OCI-LY7 (cell line): Measurements from ENCODE around the gene CRTAC1. TPM values are rescaled to one million over a fixed set of nuclear protein-coding genes. Genes with fewer than 3 reads are reported as not detected.

ENCODE experiments used
- BruUV-seq: library from RNA; stranded (reverse); fragments of 400-500 nt; replicated peaks from 2 replicates; lab custom pipeline; 2021; lab: Mats Ljungman, UMichigan
- CTCF ChIA-PET: fragments of 300-600 bp; sonication (Branson Sonifier 250); formaldehyde crosslinking; loops from one replicate; lab custom pipeline; 2022; ENCODE audit warnings: antibody characterized with exemption; ENCODE audit not compliant: unreplicated experiment; lab: Charles Lee
- POLR2A ChIA-PET: fragments of 300-600 bp; sonication (Branson Sonifier 250); formaldehyde crosslinking; loops from one replicate; lab custom pipeline; 2022; ENCODE audit warnings: antibody characterized with exemption; lab: Charles Lee
- DNase-seq: peaks from one replicate; pipeline ENCODE4 v3.0.0-alpha.2; 2015; ENCODE audit warnings: low spot score
- H2AFZ ChIP-seq: fragments of 200-600 bp; sonication (generic), shearing (Covaris generic); 2 replicates; pipeline ENCODE4 v1.6.1; 2014; ENCODE audit warnings: mild to moderate bottlenecking, antibody characterized with exemption, low read length, moderate library complexity
- H3K27ac ChIP-seq: fragments of 200-600 bp; sonication (generic); 2 replicates; pipeline ENCODE4 v1.5.1; 2014; ENCODE audit warnings: mixed run types, low read depth, mild to moderate bottlenecking, moderate library complexity, low read length, inconsistent platforms; ENCODE audit not compliant: poor library complexity, severe bottlenecking
- H3K36me3 ChIP-seq: fragments of 200-600 bp; sonication (generic); 2 replicates; pipeline ENCODE4 v1.6.1; 2014; ENCODE audit warnings: mild to moderate bottlenecking, antibody characterized with exemption, low read length, moderate library complexity, mixed read lengths; ENCODE audit not compliant: insufficient read depth
- H3K4me1 ChIP-seq: fragments of 200-600 bp; sonication (generic); 2 replicates; pipeline ENCODE4 v1.5.1; 2014; ENCODE audit warnings: mild to moderate bottlenecking, low read length; ENCODE audit not compliant: insufficient read depth, poor library complexity, severe bottlenecking
- H3K4me2 ChIP-seq: fragments of 200-600 bp; sonication (generic); 2 replicates; pipeline ENCODE4 v1.6.1; 2014; ENCODE audit warnings: mild to moderate bottlenecking, low read length
- H3K4me3 ChIP-seq: fragments of 200-600 bp; sonication (generic); 2 replicates; pipeline ENCODE4 v1.5.1; 2014; ENCODE audit warnings: mild to moderate bottlenecking, low read depth, low read length; ENCODE audit not compliant: poor library complexity, severe bottlenecking
- H3K79me2 ChIP-seq: fragments of 200-600 bp; sonication (generic); 2 replicates; pipeline ENCODE4 v1.6.1; 2016; ENCODE audit warnings: low read depth, mild to moderate bottlenecking, low read length, moderate library complexity, mixed read lengths; ENCODE audit not compliant: insufficient read depth
- H3K9me2 ChIP-seq: fragments of 200-600 bp; sonication (generic); 2 replicates; pipeline ENCODE4 v1.6.1; 2016; ENCODE audit warnings: mild to moderate bottlenecking, low read length, mixed read lengths; ENCODE audit not compliant: insufficient read depth
- H3K9me3 ChIP-seq: fragments of 200-600 bp; sonication (generic); 2 replicates; pipeline ENCODE4 v1.6.1; 2014; ENCODE audit warnings: mild to moderate bottlenecking, mixed run types, low read length, mixed read lengths
- H4K20me1 ChIP-seq: fragments of 200-600 bp; sonication (generic); 2 replicates; pipeline ENCODE4 v1.6.1; 2014; ENCODE audit warnings: mild to moderate bottlenecking, antibody characterized with exemption, low read length, moderate library complexity, mixed read lengths; ENCODE audit not compliant: insufficient read depth
- EZH2phosphoT487 ChIP-seq: fragments of 200-600 bp; sonication (generic); IDR thresholded peaks from 2 replicates; pipeline ENCODE4 v1.6.1; 2018; ENCODE audit warnings: low read depth, borderline replicate concordance, mild to moderate bottlenecking, mixed run types, antibody characterized with exemption, low read length, moderate library complexity, mixed read lengths
- intact Hi-C: fragments of 100-400 bp; cut with micrococcal nuclease; formaldehyde crosslinking; loops from one replicate; pipeline ENCODE4 v1.10.0; 2022; ENCODE audit not compliant: unreplicated experiment
- total RNA-seq, 2 experiments: library from RNA; depleted of rRNA in 1 of 2; stranded (reverse); fragments of >200 nt in 1 of 2; shearing (Covaris generic) in 1 of 2; gene quantifications; 2 replicates each; pipeline ENCODE4 v1.2.3, GENCODE V29; 2014 to 2022
- TF ChIP-seq, protein P1 (sequence below): fragments of 200-600 bp; sonication (generic); conservative IDR thresholded peaks from 2 replicates; pipeline ENCODE4 v1.5.1; 2014; ENCODE audit warnings: mild to moderate bottlenecking, antibody characterized with exemption, low read length, moderate library complexity, mixed read lengths

The CRTAC1 gene
- total RNA-seq, 2 experiments from 2014 or later: not detected

DNA sequence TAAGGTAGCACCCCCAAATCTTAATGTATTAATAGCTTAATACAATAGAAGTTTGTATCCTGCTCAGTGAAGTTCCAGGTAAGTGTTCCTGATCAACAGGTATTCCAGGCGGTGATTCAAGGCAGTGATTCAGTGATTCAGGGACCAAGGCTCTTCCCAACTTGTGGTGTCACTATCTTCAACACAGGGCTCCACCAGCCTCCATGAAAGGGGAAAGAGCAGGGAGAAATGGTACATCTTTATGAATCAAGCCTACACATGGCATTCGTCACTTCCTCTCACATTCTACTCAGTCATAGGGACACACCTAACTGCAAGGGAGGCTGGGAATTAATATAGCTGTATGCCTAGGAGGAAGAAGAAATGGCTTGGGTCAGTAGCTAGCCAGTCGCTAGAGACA, 175.7 kb downstream of the CRTAC1 start:
- no peaks in the 10 kb centered on the region for H3K36me3 ChIP-seq
- no peaks in the 10 kb centered on the region for H3K9me3 ChIP-seq
- H3K9me2 ChIP-seq: no peaks in the 10 kb centered on the region
- H4K20me1 ChIP-seq: no peaks in the 10 kb centered on the region; the same call in 1 of the 2 replicates
- no peak overlapping the region for H3K4me3 ChIP-seq
- H3K4me2 ChIP-seq: no peak overlapping the region
- DNase-seq: no peak
- intact Hi-C loops: no loop called here
- H3K4me1 ChIP-seq: no peaks in the 10 kb centered on the region
- H2AFZ ChIP-seq: no peak overlapping the region
- no peak overlapping the region for H3K27ac ChIP-seq
- CTCF ChIA-PET: no interaction called here
- BruUV-seq: no TSS peak
- no peaks in the 10 kb centered on the region for H3K79me2 ChIP-seq
- POLR2A ChIA-PET: no interaction called here
- no peak for TF ChIP-seq EZH2phosphoT487
- TF ChIP-seq, protein P1, sequence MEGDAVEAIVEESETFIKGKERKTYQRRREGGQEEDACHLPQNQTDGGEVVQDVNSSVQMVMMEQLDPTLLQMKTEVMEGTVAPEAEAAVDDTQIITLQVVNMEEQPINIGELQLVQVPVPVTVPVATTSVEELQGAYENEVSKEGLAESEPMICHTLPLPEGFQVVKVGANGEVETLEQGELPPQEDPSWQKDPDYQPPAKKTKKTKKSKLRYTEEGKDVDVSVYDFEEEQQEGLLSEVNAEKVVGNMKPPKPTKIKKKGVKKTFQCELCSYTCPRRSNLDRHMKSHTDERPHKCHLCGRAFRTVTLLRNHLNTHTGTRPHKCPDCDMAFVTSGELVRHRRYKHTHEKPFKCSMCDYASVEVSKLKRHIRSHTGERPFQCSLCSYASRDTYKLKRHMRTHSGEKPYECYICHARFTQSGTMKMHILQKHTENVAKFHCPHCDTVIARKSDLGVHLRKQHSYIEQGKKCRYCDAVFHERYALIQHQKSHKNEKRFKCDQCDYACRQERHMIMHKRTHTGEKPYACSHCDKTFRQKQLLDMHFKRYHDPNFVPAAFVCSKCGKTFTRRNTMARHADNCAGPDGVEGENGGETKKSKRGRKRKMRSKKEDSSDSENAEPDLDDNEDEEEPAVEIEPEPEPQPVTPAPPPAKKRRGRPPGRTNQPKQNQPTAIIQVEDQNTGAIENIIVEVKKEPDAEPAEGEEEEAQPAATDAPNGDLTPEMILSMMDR: no peak

DNA sequence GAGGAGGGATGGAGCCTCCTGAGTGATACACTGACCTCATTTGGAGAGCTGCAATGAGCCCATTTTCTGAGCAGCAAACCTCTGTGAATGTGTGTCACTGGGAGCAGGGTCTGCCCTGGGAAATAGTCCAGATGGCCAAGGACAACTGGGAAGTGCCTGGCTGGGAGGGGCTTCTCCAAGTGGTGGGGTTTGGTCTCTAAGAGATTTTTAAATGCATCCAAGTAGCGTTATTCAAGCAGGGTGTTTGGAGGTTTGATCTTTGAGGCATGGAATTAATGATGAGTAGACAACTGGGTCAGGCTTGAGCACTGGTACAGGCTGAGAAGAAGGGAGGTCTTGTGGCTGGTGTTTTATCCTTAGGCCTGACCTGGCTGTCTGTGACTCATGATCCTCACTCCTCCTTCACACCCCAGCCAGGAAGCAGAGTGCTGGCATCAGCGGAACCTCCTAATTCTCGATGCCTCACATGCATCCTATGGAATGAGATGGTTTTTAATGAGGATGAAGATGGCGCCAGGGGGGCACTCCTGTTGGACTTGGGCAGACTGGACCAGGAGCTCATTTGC, 177.5 kb downstream of the CRTAC1 start:
- no peaks in the 10 kb centered on the region for H3K9me3 ChIP-seq
- POLR2A ChIA-PET: no interaction called here
- no peak overlapping the region for H2AFZ ChIP-seq
- H4K20me1 ChIP-seq: no peaks in the 10 kb centered on the region; the same call in 1 of the 2 replicates
- H3K27ac ChIP-seq: no peak overlapping the region
- no peaks in the 10 kb centered on the region for H3K9me2 ChIP-seq
- no peak overlapping the region for H3K4me3 ChIP-seq
- no peaks in the 10 kb centered on the region for H3K79me2 ChIP-seq
- no TSS peak for BruUV-seq
- TF ChIP-seq, protein P1: no peak
- TF ChIP-seq EZH2phosphoT487: no peak
- intact Hi-C loops: no loop called here
- CTCF ChIA-PET: no interaction called here
- no peaks in the 10 kb centered on the region for H3K36me3 ChIP-seq
- DNase-seq: no peak
- H3K4me1 ChIP-seq: no peaks in the 10 kb centered on the region
- H3K4me2 ChIP-seq: no peak overlapping the region

DNA sequence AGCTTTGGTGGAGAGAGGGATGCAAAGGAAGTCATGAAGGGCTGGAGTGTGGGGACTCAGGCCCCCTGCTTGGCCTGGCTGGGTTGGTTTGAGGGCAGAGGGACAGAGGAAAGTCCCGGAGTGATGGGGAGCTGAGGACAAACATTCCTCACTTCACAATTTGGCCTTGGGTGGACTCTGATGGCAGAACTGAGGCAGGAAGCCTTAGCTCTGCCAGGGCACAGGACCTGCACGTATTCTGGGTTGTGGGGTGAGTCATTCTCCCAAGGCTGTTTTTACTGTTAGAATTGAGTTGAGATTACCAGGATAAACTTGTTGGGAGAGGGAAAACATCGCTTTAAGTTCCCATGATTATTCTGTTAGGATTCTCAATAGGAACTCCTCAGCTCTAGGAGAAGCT, 178.1 kb downstream of the CRTAC1 start:
- Histone ChIP-seq H3K79me2 (no peaks in the 10 kb centered on the region), H3K4me3 (no peak overlapping the region), H4K20me1 (no peaks in the 10 kb centered on the region; the same call in 1 of the 2 replicates), H3K4me1 (no peaks in the 10 kb centered on the region), H3K4me2 (no peak overlapping the region), H3K27ac (no peak overlapping the region), H3K9me3 (no peaks in the 10 kb centered on the region), H3K9me2 (no peaks in the 10 kb centered on the region), H2AFZ (no peak overlapping the region), H3K36me3 (no peaks in the 10 kb centered on the region)
- ChIA-PET POLR2A (interaction anchor here (0.6 kb wide), 1 partner anchor 145 kb away, joined by 3 read pairs; no protein-coding TSS in a partner anchor), CTCF (no interaction called here)
- TF ChIP-seq EZH2phosphoT487: no peak
- TF ChIP-seq, protein P1: no peak
- BruUV-seq: no TSS peak
- intact Hi-C loops: no loop called here
- no peak for DNase-seq
